Activated effector memory CD4-positive, alpha-beta T cell treated with Interleukin-2 at 50 U/mL for 16 hours (primary cell): ENCODE results near the gene CXCL8.
"Not testable (repeated sequence)": the region's sequence is repeated elsewhere in the genome, so short reads cannot be mapped to it uniquely, and the experiment has no call there.

ENCODE experiments used
- DNase-seq: peaks from one replicate; pipeline ENCODE4 v3.0.0-alpha.2; 2020

Gene CXCL8

DNA sequence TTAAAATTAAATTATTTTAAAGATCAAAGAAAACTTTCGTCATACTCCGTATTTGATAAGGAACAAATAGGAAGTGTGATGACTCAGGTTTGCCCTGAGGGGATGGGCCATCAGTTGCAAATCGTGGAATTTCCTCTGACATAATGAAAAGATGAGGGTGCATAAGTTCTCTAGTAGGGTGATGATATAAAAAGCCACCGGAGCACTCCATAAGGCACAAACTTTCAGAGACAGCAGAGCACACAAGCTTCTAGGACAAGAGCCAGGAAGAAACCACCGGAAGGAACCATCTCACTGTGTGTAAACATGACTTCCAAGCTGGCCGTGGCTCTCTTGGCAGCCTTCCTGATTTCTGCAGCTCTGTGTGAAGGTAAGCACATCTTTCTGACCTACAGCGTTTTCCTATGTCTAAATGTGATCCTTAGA is at the start of gene CXCL8:
Gene CXCL8 (plus strand): TSS at position 217 of the 426 bp plus-strand sequence. CDS start 90 bp downstream, at position 307.
- no peak for DNase-seq

- not testable (repeated sequence) for DNase-seq
Observed at GRCh38 chr4:73691201-73691600, 49.2 kb upstream of the CXCL8 start.

DNA sequence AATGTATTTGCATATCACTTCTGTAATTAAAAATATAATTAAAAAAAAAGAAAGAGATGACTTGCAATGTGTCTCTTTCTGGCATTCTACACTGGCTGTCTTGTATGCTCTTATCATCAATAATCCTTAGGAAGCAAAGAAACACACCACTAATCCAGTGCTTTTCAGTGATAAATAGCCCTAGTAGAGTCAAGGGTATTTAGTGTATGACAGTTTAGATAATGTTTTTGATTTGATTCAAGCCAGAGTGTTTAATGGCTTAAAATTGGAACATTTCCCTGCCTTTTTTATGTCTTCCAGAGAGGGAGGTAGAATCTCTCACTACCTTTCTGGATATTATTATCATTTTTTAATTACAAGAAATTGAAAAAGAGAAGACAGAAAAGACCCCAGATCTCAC is 48.6 kb upstream of the CXCL8 start:
- no peak for DNase-seq

- DNase-seq: no peak
Observed at GRCh38 chr4:73692254-73692653, 48.1 kb upstream of the CXCL8 start.

GRCh38 chr4:73692701-73693100 is 47.7 kb upstream of the CXCL8 start:
- no peak for DNase-seq

DNA sequence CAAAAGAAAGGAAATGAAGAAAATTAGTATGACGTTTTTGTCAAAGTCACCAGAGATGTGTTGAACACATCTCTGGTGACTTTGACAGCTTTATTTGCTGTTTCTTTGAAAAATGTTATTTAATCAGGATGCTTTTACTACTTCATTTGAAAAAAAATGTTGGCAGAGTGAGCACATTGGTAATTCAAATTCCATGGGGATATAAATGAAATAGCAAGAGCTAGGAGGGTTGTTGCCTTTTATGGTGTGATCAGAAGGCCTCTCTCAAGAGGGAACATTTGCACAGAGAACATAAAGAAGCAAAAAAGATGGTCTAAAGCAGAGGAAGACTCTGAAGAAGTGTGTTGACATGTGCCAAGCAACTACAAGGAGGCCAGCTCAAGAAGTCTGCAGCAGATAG is 46.6 kb upstream of the CXCL8 start:
- no peak for DNase-seq

- DNase-seq: no peak
Observed at GRCh38 chr4:73698217-73698616, 42.2 kb upstream of the CXCL8 start.

DNA sequence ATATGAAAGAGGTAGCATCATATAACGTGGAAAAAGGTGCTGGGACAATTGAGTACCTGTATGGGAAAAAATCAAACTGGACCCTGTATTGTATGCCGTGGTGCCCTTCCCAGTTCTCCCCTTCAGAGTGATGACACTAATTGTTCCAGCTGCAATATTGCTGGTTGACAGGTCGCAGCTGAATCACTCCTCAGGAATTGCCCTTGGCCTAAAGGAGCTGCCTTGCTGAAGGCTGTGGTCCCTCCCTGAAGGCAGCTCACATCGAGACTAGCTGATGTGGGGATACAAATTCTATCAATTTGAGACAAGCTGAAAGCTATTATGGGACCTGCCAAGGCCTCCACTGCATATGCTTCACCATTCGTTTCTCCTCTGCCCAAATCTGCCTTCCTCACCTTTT is 39.3 kb upstream of the CXCL8 start:
- no peak for DNase-seq

DNA sequence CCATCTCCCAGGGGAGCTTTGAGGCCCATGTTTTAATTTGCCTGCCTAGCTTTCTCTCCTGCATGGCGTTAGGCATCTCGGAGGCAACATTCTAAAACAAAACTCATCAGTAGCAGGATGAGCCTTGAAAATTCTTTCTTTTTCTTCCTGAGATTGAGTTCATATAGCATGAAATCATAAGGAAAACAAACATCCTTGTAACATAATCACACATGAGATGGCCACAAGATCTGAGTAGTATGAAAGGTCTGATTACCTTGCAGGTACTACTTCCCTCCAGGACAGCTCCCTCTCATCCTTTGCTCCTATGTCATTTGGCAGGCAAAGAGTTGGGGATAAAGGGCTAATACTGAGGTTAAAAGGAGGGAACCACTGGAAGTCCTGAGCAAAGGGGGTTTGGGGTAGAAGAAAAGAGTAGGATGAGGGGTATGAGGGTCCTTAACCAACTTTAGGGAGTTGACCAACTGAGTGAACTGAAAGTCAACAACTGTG is 37.5 kb upstream of the CXCL8 start:
- DNase-seq: no peak

- no peak for DNase-seq
Observed at GRCh38 chr4:73703320-73703719, 37.0 kb upstream of the CXCL8 start.

- DNase-seq: no peak
Observed at GRCh38 chr4:73704314-73705055, 35.9 kb upstream of the CXCL8 start.

- no peak for DNase-seq
Observed at GRCh38 chr4:73705056-73705432, 35.3 kb upstream of the CXCL8 start.

DNA sequence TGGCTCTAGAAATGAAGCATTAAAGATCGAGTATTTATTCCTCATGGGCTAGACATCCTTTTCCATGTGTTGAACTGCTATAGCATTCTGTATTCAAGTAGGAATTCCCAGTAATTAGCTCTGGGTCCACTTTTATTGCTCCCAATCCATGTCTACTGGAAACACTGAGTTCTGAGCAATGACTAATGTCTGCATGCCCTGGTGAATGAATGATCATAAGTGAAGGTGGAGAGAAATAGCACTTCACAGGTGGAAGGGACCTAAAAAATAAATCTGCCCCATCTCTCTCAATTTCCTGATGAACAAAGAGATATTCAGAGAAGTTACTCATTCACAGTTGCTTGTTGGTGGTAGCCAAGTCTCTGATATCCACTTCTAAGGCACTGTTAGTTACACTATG is 34.6 kb upstream of the CXCL8 start:
- no peak for DNase-seq

GRCh38 chr4:73706811-73707210 is 33.6 kb upstream of the CXCL8 start:
- no peak for DNase-seq

- no peak for DNase-seq
Observed at GRCh38 chr4:73707269-73707875, 33.0 kb upstream of the CXCL8 start.

GRCh38 chr4:73707918-73708577 is 32.3 kb upstream of the CXCL8 start:
- no peak for DNase-seq

DNA sequence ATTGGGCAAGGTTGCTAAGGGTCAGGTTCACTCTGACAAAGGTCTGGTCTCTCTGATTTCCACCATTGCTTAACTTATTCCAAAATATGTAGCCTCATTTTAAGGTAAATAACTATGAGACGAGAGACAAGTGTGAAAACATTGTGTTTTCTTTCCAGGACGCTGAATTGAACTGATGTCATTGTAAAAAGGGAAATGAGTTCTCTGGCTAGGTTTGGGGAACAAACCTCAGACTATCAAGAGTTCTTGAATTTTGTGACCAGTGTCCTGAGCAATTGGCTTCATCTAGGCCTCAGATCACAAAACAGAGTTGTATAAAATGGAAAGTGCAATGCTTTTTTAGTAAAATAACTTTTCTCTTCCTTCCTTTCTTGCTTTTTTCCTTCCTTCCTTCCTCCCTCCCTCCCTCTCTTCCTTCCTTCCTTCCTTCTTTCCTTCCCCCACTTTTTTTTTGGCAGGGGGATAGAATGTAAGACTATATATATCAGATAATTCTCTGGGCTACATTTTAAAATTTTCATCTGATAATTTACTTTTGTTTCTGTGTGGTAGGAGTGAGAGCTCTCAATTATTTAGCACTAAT is 30.8 kb upstream of the CXCL8 start:
- DNase-seq: no peak

DNA sequence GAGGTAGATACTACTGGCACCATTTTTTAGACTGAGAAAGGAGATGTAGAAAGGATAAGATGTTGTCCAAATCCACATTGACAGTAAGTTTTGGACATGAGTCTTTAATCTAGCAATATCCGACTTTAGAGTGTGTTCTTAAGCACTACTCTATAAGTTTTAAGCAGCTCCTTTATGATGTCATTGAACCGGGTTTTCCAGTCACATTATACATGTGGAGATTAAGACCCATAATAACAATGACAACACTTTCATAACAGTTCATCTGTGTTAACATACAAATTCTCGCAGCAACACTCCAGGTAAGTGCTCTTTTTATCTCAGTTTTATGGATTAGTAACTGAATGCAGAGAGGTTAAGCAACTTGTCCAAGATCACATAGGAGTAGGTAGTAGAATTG is 30.3 kb upstream of the CXCL8 start:
- no peak for DNase-seq

- DNase-seq: no peak
Observed at GRCh38 chr4:73711989-73712388, 28.4 kb upstream of the CXCL8 start.

GRCh38 chr4:73713650-73714049 is 26.7 kb upstream of the CXCL8 start:
- DNase-seq: no peak

GRCh38 chr4:73714647-73715046 is 25.7 kb upstream of the CXCL8 start:
- no peak for DNase-seq

DNA sequence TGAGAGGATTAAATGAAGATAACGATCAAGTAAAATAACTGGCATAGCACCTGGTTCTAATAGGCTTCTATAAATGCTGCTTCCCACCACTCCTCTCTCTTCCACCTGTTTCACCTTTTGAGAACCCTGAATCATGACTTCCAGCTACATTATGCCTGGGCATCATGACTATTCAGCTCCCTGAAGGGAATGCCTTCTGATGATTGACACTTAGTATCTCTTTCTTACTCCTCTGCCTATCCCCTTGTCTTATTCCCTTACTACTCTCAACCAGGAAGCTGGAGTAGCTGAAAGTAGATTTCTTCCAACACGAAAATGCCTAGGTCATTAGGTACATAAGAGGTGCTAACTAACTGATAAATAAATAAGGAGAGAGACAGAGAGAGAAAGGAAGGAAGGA is 24.7 kb upstream of the CXCL8 start:
- no peak for DNase-seq
